Kidney tubule cell (primary cell): Measurements from ENCODE around the gene C5orf58.

ENCODE experiments used
- DNase-seq: peaks from one replicate; pipeline ENCODE4 v3.0.0-alpha.2; 2018; ENCODE audit warnings: low spot score

C5orf58 gene, protein sequence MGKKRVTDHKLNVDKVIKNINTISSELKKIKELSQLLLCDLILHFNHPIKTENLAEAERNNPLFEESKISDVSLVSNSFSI

DNA sequence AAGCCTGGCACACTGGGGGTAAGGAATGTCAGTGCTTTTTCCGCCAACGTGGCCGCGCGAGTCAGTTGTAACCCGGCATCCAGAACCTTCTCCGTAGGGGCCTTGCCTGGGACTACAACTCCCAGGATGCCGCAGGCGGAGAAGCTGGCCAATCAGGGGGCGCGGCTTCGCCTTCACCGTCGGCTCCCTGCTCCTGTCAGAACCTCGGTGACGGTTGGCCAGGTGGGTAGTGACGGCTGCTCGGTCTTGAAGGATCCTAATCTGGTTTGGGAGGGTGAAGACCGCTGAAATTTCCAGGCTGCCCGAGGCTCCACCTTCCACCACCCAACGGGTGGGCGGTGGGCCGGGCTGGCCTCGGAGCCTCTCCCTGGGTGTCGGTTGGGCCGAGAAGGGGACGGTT, at the start of gene C5orf58:
Gene C5orf58 (plus strand): TSS at position 200 of the 400 bp plus-strand sequence. CDS start 1,992 bp downstream, outside the sequence.
- DNase-seq = no peak

DNA sequence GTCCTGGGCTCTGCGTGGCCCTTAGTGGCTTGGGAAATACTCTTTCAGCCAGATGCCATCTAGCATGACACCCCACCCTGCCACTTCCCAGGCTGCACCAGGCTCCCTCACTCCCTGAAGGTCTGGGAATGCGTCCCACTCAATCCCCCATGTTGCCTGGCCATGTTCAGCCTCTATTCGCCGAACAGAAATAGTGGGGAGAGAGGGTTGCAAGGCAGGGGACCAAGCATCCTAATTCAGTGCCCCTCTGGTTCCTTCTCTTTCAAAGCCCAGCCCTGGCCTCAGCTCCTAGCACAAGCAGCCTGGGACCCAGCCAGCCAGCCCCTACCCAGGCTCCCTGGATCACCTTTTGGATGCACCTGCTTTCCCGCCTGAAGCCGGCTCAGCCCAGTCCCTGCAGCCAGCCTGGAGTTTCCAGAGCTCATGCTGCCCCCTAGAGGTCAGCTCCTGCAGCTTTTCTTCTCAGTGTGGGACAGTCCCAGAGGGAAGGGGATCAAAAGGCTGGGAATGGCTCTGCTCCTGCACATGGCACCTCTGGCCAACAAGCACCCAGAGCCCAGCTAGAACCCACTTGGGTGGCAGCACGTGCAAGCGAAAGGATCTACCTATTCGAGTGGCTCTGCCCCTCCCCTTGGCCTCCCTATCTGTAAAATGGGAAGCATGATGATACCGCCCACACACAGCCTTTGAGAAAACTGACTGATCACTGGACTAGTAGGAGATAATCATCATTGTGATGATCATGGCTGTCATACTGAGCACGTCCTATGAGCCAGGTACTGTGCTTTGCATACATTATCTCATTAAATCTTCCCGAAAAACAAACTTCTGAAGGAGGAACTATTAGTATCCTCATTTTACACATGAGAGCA, 48.7 kb upstream of the C5orf58 start:
- DNase-seq = peak; percentile 67

DNA sequence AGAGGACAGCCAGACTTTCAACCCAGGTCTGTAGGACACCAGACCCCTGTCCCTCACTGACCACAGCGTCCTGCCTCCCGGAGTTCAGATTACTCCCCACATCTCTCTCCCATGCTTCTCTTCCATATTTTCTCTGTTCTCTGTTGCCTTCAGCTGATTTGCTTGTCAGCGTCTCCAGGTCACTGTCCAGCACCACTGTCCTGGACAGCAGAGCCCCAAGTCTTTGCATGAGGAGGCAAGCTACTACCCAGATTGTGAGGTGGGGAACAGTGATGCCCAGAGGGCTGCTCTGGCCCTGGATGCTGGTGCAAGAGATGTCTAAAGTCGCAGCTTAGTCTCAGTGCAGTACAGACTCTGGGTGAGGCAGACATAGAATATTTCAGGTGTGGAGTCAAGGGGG, 48.0 kb upstream of the C5orf58 start:
- no peak for DNase-seq

DNA sequence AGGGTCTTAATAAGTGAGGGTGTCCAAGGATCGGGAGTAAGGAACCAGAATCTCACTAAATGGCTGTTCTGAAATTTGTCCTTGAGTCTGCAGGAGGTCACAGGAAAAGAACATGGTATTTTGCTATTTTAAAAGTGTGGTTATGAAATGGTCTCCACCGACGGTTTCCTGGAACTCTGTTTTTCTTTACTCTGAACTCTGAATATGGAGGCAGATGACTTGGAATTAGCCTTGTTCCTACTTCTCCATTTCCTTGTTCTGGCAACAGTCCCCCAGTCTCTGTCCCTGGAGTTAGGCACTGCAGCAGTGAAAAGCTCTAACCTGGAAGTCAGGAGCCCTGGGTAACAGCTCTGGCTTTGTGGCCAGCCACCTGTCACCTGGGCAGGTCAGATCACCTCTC, 46.6 kb upstream of the C5orf58 start:
- DNase-seq = no peak

DNA sequence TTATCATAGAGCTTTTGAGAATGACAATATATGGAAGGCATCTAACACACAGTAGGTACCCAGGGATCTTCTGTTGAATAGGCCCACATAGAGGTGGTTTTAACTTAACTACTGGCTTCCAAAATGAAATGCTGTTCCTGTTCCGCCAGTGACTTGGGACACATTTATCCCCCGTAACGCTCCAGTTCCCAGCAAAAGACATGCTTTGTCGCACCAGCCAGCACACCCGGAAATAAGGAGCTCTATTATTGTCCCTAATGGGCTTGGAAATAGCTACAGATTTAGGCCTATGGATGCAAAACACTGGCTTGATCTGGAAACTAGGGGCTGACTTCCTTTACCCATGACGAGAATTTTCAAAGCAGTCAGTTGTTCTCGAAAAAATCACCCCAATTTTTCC, 45.9 kb upstream of the C5orf58 start:
- peak; percentile 22 for DNase-seq

DNA sequence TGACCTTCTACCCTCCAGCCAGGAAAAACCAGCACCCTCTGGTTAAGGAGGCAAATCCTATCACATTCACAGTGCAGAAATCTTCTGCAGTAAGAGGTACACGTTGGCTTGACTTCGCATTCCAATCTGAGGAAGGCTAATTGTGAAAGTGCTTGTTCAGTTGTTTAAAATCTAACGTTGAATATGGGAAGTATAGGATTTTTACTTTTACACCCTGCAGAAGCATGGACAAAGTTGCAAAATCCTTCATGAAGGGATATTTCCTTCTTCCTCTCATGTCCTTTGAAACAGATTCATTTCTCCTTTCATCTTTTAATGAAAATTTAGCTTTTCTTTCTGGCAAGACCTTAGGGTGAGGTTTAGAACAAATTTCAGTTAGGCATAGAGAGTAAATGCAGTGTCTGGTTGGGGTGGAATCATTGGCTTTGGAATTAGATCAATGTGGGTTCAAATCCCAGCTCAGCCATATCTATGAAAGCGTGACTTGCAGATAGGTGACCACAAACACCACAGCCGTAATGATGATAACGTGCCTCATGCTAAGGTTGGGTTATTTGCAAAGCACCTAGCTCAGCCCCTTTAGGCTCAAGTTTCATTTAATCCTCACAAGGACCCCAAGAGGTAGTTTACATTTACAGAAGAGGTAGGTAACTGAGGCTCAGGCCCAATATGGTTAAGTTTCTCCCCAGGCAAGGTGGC, 42.2 kb upstream of the C5orf58 start:
- DNase-seq = no peak

DNA sequence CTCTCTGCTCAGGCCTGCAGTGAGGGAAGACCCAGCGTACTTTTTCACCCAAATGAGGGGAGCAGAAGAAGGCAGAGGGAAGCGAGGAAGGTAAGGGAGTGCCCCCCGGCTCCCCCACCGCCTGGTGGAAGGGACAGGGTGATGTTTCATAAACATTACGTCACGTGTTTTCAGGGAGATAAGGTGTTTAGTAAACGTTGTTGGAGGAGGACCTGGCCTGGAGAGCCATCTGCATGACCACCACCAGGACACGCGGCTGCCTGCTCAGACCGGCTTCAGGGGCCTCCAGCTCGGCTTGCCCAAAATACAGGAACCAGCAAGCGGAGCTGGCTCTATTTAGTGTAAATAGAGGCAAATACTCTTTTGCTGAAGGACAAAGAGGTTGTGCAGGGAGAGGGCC, 40.0 kb upstream of the C5orf58 start:
- no peak for DNase-seq

DNA sequence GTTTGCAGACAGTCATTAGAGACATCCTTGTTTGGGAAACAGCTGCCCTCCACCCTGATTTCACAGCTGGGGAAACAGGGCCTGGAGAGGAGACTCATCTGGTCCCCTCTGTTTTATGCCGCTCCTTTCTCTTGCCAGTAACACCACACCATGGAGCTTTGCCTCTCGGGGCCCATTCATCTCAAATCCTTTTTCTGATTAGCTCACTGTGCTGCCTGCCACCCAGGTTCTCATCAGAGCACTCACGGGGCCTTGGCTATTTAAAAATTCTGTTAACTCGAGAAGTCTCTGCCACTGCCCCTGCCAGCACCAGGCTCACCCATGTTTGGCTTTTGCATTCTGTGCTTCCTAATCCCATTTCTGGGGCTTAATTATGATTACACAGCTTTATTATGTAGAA, 36.8 kb upstream of the C5orf58 start:
- no peak for DNase-seq

DNA sequence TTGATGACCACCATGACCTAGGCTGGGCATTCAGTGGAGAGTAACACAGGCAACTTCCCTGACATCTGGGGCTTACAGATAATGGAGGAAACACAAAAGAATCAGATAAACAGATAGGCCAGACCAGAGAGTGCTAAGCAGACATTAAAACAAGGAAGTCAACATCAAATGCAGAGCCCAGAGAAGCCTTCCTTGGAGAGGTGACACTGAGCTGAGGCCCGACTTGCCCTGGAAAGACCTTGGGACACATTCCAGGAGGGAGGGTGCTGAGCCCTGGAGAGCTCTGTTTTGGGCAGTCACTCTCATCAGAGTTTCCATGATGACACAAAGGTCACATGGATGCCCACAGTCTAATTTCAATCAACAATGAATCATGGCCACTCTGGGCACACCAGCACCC, 31.9 kb upstream of the C5orf58 start:
- DNase-seq = no peak

DNA sequence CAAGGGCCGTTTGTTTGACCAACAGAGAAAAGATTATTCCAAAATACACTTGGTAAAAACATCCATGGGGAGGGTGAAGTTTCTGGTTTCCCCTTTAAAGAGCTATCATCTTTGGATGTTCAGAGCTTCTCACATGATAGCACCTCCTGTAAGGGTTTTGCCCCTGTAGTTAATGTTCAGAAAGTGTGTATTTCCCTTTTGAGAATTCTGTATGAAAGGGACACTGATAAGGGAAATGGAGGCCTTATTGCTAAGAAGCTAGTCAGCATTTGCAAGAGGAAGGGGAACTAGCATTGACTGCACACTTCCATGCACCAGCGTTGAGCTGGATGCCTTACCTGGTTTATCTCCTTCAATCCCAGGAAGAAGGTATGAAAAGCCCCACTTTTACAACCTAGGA, 31.5 kb upstream of the C5orf58 start:
- no peak for DNase-seq

DNA sequence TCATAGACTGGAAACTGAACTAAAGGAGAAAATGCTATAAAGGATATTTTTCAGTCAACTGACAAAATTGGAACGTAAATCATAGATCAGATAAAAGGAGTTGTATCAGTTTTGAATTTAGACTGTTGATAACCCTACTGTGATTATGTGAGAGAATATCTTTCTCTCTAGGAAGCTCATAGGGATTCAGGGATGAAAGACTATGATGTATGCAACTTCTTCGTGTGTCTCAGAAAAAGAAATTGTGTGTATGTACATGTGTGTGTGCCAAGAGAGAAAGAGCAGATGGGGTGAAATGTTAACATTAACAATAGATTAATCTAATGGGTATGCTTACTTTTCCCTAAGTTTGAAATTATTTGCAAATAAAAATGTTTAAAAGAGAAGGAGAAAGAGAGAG, 30.7 kb upstream of the C5orf58 start:
- no peak for DNase-seq

DNA sequence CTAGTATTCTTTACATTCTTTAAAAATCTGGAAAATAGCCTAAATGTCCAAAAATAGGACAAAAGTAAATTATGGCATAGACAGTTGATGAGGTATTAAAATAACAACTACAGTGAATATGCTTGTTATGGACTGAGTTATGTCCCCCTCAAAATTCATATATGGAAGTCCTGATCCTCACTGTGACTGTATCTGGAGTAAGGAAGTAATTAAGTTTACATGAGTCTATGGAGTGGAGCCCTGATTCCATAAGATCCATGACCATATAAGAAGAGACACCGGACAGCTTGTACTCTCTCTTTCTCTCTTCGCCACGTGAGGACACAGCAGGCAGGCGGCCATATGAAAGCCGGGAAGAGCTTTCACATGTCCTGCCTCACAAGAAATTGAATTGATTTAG, 28.6 kb upstream of the C5orf58 start:
- DNase-seq = no peak

DNA sequence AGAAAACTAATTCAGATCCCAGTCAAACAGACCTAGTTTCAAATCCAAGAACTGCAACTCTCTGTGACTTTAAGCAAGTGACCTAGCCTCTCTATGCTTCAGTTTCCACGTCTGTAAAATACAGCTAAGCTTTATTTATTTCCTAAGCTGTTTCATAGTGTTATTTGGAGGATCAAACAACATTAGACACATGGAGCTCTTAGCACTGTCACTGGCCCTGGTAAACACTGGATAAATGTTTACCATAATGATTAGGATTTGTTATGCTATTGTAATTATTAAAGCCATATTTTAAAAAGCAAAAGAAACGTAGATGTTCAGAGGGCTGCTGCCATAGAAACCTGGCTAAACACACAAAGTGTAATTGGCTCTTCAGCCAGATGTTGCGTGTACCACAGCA, 26.6 kb upstream of the C5orf58 start:
- DNase-seq = no peak

DNA sequence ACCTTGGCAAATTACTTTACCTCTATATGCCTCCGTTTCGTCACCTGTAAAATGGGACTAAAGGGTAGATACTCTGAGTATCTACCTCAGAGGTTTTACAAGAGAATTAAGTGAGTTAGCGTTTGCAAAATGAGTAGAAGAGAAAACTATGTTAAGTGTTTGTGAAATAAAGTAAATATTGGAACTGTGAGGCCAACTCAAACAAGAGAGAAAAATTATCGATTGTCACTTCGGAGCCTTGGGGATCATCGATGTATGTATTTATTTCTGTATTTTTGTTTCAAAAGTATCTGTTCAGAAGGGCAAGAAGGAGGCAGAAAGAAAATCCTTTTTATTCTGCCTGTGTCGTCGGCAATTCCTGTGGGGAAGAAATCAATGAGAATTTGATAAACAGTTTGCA, 25.8 kb upstream of the C5orf58 start:
- no peak for DNase-seq

DNA sequence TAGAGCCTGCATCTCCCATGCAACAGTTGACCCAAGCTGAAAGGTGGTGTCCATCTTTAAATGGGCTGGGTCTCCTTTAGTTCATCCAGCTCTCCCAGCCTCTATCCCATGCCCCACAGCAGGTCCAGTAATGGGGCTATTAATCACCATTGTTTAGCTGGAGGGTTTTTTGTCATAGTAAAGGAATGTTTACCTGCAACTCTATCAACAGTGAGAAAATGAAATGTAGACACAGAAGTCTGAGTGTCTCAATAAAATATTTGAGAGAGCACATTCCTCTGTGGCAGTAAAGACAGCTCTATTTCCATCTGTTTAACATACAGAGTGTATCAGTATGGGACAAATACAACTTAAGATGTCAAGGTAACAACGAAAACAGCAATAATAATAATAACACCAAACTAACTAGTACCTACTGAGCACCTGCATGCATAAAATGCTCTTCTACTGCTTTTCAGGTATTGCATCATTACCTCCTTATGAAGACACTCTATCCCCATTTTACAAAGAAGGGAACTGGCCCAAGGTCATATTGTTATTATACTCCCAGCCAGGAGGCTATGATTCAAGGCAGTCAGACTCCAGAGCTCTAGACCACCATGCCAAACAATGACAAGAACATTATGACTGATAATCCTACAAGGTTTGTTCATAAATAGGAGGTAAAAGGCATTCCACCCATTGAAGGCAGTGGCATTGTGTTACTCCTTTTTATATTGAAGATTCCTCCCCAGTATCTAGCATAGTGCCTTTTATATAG, 21.0 kb upstream of the C5orf58 start:
- peak; percentile 69 for DNase-seq

DNA sequence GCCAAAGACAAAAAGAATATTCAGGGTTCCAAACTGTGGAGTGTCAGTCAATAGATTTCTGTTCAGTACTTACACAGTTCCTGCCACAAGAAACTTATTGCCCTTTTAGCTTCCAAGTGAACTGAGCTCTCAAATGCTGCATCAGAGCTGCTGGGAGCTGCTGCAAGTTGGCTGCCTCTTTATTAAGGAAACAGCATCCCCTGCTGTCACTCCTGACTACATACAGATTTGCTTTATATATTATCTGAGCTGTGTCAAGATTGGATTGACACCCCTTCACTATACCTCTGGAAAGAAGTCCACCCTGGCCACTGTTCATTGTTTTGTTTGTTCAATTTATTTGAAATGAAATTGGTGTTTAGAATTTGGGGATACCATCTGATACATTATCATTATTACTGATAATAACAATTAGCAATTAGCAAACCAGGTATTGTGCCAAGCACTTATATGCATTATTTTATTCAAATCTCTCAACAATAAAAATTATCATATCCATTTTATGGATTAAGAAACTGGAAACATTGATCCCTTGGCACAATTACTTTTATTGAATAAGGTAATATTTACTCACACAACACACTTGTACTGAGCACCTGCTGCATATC, 16.4 kb upstream of the C5orf58 start:
- DNase-seq = peak; percentile 70

DNA sequence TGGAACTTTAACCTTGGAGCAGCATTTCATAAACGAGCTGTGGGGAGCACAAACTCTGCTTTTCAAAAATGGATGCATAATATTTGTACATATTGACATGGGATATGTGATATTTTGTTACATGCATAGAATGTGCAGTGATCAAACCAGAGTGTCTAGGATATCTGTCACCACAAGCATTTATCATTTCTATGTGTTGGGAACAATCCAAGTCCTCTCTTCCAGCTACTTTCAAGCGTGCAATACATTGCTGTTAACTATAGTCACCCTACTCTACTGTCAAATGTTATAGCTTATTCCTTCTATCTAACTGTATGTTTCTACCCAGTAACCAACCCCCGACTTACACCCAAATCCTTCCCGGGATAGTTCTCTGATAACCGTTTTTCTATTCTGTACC, 15.0 kb upstream of the C5orf58 start:
- DNase-seq = no peak

DNA sequence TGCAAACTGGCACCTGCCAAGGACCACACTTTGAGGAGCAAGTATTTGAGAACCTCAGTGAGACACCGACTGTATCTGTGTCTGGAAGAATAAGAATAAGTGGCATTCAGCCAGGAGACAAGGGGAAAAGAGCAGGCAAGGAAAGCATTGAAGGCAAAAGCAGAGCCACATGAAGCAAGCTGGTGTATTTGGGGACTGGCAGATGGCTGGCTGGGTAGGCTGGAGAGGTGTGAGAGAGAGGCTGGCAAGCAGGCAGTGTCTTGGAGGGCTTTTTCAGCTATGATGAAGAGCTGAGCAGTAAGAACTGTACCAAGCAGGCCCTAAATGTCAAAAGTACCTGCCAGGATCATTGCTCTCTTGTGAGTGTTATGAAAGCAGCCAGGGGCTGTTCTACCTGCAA, 14.1 kb upstream of the C5orf58 start:
- no peak for DNase-seq

DNA sequence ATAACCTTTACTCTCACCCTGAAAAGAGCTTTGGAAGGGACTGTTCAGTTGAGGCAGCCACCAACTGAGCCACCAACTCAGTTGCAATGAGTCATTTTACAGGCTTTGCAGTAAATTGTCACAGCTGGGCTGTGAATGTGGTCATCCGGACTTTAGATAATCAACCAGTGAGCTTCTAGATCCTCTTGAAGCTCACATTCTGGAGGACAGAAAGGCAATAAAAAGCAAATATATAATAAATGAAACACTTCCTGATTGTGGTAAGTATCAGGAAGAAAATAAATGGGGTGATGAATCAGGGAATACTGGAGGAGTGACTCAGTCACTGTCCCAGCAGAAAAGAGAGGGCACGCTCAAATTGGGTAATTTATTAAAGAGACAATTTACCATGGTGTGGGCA, 13.2 kb upstream of the C5orf58 start:
- peak; percentile 96 for DNase-seq

DNA sequence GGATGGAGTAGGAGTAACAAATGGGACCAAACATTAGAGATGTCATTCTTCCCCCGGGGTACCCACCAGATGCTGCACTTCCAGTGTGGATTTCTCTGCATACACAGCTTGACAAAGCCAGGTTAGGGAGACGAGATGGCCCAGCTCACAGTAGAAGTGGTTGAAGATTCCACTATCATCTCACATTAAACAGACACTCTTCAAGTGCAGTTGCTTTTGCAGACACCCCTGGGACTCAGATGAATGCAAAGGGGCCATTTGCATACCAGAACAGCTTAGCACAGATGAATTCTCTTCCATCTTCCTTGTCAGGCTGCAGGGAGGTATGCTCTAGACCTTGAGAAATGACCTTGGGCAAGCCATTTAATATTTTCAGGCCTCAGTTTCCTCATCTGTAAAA, 12.6 kb upstream of the C5orf58 start:
- no peak for DNase-seq

DNA sequence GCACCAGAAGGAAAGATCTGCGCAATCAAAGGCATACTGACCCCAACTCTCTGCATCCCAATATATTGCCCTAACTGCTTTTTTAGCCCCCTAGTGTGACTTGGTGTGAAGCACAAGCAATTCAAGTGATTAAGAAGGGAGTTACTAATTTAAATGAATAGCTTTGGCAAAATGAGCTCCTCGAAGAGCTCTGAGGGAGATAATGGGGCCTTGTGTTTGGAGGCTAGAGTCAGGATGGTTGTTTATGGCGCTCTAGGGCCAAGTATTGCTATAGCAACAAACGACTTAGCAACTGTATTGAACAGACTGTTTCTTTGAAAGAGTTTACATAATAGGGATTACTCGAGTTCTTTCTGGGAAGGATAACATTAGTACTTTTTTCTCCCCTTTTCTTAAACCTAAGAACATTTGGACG, 11.5 kb upstream of the C5orf58 start:
- no peak for DNase-seq

DNA sequence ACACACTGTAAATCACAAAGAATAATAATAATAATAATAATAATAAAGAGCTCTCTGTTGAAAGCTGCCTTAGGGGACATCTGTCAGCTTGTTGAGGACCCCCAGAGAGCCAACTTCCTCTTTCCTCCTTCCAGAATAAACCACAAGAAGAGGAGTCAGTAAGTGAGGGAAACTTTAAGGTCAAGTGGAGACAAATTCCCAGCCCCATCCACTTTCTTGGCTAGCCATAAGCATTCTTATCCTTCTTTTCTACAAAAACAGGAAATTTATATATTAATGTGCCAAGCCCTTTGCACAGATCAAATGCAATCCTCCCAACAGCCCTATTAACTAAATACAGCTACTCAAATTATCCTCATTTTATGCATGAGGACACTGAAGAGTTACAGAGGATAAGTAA, 9.4 kb upstream of the C5orf58 start:
- no peak for DNase-seq
